ENCODE results near the gene FARSB.

FARSB gene

DNA sequence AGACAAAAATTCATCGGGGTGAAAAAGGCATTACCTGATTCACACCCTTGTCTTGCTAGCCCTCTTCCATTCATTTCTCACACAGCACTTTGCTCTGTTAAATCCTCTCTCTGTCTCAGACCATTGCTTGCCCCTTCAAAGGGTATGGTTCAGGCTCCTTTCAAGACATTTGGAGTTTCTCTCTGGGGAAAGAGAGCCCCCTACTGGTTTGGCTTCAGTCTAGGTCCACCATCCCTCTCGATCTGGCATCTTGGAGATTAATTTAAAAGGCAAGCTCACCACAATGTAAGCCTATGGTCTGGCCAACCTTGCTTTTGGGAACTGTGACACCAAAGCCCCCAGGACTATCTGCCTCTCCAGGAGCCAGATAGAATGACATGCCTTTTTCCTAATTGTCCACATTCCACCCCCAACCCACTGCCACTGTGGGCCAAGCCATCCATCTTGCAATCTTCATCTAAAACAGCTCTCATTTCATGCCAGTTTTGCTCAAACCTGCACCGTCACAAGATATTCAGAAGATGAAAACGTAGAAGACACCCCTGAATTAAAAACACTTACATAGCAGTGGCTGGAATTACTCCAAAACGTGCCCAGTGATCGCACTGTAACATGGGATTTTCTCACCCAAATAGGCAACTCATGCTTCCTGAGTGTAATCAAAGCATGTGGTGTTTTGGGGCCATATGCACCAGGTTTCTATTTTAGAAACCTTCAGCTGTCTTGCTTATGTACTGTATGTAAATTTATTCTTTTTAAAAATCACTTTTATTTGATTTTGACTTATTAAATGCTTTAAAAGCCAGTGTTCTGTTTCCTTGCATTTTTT is 93.9 kb downstream of the FARSB start:
- peak; percentile 60 for DNase-seq (ENCODE audit: low spot score)
- FAIRE-seq, result peak; percentile 66

DNA sequence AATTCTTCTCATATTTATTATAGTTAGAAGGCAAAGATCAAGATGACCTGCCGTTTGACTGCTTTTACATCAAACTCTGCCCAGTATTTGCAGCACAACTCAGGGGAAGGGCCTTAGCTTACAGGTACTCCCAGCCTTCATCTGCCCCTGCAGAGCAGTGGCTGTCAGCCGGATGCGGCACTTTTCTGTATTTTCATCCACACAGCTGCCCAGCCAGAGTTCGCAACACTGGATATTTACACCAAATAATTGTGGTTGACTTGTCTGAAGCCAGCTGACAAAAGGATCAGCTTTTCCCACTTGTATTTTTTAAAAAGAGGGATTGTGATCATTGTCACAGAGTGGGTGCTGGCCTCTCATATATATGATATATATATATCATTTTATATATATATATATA is 94.7 kb downstream of the FARSB start:
- no peak for FAIRE-seq
- DNase-seq (ENCODE audit: low spot score), result no peak

DNA sequence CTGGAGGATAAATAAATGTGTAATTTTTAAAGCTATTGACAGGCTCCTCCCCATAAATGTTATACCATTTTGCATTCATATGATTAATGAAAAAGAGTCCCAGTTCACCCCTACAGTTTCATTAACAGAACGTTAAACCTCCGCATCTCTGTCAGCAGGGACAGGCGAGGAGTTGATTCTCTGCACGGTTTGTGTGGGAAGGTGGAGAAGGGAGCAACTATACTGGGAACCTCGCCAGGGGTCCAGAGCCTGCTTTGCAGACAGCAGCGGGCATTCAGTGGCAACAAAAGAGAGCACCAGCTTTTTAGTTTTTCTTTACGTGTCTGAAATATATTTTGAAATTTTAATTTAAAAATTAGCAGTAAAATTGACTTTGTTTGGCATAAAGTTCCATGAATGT is 101.4 kb downstream of the FARSB start:
- DNase-seq (ENCODE audit: low spot score) (no peak), FAIRE-seq (no peak)

DNA sequence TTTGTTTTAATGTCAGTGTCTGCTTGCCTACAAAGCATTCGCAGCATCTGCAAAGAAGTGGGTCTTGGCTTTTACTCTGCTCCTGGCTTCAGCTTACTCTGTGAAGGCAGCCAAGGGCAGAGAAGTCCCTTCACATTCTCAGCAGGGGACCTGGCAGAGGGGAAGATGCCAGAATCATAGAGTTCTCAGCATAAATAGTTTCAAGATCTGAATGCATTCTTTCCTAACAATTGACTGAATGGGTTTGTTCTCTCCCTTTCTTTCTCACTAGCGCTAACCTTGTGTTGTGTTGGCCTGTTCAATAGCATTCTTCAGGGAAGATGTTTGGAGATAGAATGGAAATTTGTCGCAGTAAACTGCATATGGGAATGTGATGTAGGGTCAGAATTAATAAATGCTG is 106.9 kb downstream of the FARSB start:
- no peak for FAIRE-seq
- no peak for DNase-seq (ENCODE audit: low spot score)

DNA sequence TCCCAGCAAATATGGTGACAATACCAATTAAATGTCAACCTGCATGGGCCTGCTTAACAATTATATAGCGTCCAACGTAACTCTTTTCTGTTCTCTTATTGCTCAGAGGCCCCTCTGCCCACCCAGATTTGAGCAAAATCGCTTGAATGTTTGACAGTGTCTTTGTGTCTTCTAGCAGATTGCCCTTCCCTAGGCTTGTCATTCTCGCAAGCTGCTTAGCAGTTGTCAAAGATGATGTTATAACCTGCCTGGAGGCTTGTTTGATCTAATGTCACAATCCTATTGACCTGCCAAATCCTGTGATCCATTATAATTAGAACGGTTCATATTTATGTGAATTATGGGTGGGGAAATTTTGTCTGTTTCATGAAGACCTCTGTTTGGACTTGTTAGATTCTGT is 108.8 kb downstream of the FARSB start:
- DNase-seq (ENCODE audit: low spot score), result no peak
- no peak for FAIRE-seq

DNA sequence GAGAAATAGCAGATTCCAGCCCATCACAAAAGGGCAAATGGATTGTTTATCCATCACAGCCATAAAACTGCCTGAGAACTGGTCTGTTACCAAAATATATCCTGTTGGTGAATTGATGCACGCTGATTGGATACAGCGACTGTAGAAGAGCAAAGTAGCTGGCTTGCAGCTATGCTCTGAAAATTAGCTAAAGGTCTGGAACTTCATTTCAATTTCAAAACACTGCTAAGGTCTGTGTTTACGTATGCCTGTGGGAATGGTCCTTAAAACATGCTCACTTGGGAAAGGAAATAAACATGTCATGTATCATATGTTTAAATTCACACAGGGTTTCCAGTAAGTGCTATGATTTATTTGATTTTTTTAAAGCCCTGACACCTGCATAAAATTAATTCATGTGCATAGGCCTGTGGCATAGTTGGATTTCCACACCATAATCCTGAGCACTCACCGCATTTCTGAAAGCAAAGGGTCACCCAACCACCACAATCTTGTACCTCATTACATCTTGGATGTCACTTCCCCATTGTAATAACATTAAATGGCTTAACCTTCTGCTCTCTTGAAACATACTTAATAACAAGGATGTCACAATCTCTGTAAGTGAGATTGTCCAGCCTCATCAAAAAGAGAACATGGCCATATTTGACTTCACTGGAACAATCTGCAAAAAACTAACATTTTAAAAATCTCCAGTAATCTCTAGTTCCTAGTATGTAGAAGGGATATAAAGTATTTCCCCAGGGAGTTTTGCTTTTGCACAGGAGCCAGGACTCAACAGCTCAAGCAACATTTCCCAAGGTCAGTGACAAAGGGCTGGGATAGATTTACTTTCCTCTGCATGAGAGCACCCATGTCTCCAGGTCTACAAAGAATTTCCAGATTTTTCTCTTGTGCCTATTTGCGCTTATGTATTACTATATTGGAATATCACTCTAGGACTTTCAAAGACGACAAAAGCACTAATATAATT is 109.8 kb downstream of the FARSB start:
- FAIRE-seq (no peak), DNase-seq (ENCODE audit: low spot score) (no peak)

DNA sequence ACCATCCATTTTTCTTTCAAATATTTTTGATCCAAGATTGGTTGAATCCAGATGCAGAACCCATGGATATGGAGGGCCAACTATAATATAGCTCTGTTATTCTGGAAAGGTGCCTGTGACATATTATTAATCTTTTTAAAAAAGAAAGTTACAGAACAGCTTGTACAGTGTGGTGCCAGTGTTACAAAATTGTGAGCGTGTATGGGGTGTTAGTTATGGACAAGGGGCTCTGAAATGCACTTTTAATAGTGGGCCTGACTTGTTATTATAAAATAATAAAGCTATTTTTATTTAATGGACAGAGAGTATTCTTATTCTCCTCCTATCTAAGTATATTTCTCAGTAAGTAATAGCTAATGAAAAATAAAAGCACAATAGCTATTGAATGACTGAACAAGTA is 111.2 kb downstream of the FARSB start:
- no peak for FAIRE-seq
- DNase-seq (ENCODE audit: low spot score), result no peak

DNA sequence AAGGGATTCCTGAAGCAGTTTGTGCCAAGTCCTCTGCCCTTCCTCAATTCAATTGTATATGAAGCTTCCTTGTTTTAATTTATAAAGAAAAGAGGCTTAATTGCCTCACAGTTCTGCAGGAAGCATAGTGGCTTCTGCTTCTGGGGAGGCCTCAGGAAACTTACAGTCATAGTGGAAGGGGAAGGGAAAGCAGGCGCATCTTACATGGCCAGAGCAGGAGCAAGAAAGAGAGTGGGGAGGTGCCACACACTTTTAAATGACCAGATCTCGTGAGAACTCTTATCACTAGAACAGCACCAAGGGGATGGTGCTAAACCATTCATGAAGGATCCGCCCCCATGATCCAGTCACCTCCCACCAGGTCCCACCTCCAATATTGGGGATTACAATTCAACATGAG is 117.4 kb downstream of the FARSB start:
- DNase-seq (ENCODE audit: low spot score) (no peak), FAIRE-seq (no peak)

DNA sequence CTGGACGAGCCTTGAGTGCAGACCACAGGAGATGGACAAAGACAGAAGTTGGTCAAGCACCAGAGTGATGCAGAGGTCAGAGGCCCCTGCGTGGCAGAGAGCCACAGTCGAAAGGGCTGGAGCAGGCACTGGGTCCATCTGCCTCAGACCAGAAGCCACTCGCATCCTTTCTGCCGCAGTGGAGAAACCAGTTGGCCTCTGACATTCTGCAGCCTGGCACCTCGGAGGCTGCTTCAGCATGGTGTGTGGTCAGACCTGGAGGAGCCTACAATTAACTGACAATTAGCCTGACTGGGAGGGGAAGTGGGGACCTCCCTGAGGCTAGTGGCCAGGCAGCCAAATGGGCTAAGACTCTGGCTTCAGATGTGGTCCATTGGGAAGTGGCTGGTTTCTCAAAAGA is 120.4 kb downstream of the FARSB start:
- FAIRE-seq, result no peak

DNA sequence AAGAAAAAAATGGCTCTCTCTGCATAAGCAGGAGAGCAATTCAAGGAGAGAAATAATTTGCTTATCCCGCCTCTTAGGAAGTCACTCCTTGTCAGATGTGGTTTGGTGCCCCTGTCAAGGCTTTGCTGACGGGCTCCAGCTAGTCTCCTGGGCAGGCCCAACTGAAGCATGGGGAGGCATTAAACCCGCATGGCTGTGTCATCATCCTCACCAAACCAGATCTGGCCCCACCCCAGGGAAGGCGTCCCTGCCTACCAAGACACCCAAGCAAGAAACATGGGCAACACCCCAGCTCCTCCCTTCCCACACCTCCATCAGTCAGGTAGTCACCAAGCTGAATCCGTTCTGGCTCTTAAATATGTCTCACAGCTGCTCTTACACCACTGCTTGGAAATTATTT is 123.6 kb downstream of the FARSB start:
- DNase-seq (ENCODE audit: low spot score), result no peak
- FAIRE-seq, result no peak

More for the DNA sequence above, 120.4 kb downstream of the FARSB start:
- DNase-seq (ENCODE audit: low spot score), result no peak

DNA sequence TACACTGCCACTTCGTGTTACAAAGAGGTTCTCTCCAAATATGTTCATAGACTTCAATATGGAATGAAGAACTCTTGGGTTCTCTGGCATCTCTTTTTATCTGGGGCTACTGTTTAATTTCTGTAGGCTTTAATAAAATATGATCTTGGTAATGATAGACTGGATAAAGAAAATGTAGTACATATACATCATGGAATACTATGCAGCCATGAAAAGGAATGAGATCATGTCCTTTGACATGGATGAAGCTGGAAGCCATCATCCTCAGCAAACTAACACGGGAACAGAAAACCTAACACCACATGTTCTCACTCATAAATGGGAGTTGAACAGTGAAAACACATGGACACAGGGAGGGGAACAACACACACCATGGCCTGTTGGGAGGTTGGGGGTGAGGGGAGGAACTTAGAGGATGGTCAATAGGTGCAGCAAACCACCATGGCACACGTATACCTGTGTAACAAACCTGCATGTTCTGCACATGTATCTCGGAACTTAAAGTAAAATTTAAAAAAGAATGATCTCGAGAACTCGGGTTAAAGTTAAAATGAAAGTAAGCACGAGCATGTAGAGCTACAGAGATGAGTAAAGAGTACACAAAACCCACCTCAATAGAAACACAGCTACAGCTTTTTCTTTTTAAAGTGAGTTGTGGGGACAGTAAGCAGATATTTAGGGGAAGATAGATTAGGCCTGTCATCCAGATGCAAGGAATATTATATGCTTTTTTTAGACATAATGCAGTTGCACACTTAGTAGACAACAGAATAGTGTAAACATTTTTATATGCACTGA is 129.2 kb downstream of the FARSB start:
- FAIRE-seq (no peak), DNase-seq (ENCODE audit: low spot score) (no peak)

DNA sequence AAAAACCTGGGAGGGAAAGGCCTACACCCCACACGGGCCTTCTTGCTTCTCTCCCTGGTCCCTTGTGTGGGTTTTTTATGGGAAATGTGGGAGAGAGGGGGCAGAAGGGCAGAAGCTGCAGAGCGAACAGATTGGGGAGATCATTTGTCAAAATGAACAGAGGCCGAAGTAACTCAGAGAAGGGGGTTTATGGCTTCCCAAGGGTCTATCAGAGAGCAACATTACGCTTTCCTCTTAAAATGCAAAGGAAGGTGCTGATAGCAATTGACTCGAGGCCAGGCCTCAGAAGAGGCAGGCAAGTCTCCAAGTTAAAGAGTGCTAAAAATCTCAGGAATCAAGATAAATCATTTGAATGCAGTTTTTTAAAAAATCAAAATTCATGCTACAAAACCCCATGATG is 130.1 kb downstream of the FARSB start:
- DNase-seq (ENCODE audit: low spot score), result no peak
- FAIRE-seq, result no peak

DNA sequence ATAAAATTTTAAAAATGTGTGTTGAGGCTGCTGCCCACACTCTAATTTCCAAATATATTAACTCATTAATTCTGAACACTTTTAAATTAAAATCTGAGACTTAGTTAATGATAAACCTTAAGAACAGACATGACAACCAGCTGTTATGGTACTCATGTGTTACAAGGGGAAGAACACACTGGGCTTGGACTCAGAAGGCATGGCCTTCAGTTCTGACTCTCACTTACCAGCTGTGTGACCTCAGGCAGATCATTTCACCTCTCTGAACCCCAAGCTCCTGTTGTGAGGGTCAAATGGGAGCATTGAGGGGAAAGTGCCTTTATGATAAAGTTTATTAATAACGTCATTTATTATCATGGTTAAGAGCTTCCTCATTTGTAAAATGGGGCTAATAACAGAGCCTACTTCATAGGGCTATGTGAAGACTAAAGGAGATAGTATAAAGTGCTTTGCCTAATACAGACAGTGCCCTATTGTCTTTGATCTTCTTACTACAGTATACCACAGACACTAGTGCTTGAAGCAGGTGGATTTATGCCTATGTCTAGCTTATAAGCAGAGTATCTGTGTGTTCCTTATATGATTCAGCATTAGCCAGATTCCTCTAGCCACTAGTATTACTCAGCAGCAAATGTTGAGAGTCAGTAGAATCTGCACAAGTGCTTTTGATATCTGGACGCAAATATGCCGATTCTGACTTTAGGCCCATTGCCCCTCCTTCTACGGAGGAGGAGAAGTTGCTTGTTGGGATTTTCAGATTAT is 131.9 kb downstream of the FARSB start:
- DNase-seq (ENCODE audit: low spot score), result no peak
- no peak for FAIRE-seq

DNA sequence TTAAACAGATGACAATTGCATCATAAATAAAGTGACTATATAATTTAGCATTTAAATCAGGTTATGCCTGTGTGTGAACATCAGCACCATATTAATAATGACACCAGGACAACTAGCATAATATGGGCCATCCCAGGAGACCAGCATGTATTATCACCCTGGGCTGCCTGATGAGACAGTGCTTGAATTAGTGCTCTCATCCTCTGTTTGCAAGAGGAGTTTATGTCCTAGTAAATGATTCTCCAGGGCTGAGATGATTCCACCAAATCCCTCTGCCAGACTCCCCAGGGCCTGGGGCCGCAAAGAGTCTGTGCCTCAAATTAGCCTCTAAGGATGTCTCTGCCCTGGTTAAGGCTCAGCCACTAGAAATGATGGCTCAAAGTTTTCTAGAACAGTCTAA is 133.8 kb downstream of the FARSB start:
- FAIRE-seq, result no peak
- DNase-seq (ENCODE audit: low spot score), result no peak

DNA sequence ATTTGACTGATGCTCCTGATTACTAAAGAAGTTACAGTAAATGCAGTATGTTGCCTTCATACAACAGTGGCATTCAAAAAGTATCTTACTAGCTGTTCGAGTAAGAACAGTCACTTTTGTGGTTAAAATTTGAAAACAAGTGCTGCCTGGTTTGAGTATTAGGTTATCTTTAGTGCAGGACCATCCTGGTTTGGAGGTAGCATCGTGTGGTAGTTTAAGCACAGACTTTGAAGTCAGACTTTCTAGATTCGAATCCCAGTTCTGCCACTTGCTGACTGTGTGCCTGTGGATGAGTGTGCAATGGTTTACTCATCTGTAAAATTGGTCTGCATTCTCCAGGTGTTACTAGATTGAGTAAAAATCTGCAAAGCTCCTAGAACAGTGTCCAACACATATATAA is 134.8 kb downstream of the FARSB start:
- DNase-seq (ENCODE audit: low spot score), result no peak
- FAIRE-seq, result no peak
